WERI-Rb-1 (cell line): Measurements from ENCODE around the gene NPHP4.

Experiments
- DNase-seq: peaks from one replicate; pipeline ENCODE4 v3.0.0-alpha.2; 2020
- H3K27ac ChIP-seq: fragments of 250-450 bp; sonication (Bioruptor Pico); 2 replicates; pipeline ENCODE4 v1.5.1; 2020; ENCODE audit warnings: mild to moderate bottlenecking, moderate library complexity
- H3K27me3 ChIP-seq: fragments of 250-450 bp; sonication (Bioruptor Pico); 2 replicates; pipeline ENCODE4 v1.5.1; 2021; ENCODE audit warnings: mild to moderate bottlenecking, low read depth, moderate library complexity; ENCODE audit not compliant: insufficient read depth, severe bottlenecking
- H3K36me3 ChIP-seq: fragments of 250-450 bp; sonication (Bioruptor Pico); 2 replicates; pipeline ENCODE4 v1.5.1; 2020; ENCODE audit warnings: mild to moderate bottlenecking, moderate library complexity
- H3K4me3 ChIP-seq: 2 replicates; pipeline ENCODE4 v1.5.1; 2011; ENCODE audit warnings: low read depth, mild to moderate bottlenecking, control low read depth, low read length
- H3K9me3 ChIP-seq: fragments of 250-450 bp; sonication (Bioruptor Pico); 2 replicates; pipeline ENCODE4 v1.5.1; 2021; ENCODE audit warnings: mild to moderate bottlenecking, moderate library complexity; ENCODE audit not compliant: severe bottlenecking
- CTCF ChIP-seq: IDR thresholded peaks from 2 replicates; pipeline ENCODE4 v1.5.1; 2011; ENCODE audit warnings: low read depth, mild to moderate bottlenecking, control low read depth, inconsistent platforms, low read length

The NPHP4 gene

GRCh38 chr1:5947071-5947821, 45.0 kb downstream of the NPHP4 start:
- no peak overlapping the region for H3K27ac ChIP-seq
- peaks cover 16% of the 10 kb centered on the region for H3K36me3 ChIP-seq
- no peak for DNase-seq
- H3K4me3 ChIP-seq = no peak overlapping the region
- no peaks in the 10 kb centered on the region for H3K27me3 ChIP-seq
- TF ChIP-seq CTCF = no peak
- H3K9me3 ChIP-seq = no peaks in the 10 kb centered on the region

- Histone ChIP-seq H3K4me3 (no peak overlapping the region), H3K9me3 (no peaks in the 10 kb centered on the region), H3K27ac (no peak overlapping the region), H3K36me3 (peaks cover 5% of the 10 kb centered on the region), H3K27me3 (no peaks in the 10 kb centered on the region)
- no peak for DNase-seq
- no peak for TF ChIP-seq CTCF
These were observed 46.8 kb downstream of the NPHP4 start for GRCh38 chr1:5945445-5945844.

- H3K4me3 ChIP-seq = no peak overlapping the region
- DNase-seq = no peak
- no peak for TF ChIP-seq CTCF
- no peaks in the 10 kb centered on the region for H3K9me3 ChIP-seq
- no peaks in the 10 kb centered on the region for H3K27me3 ChIP-seq
- H3K27ac ChIP-seq = no peak overlapping the region
- H3K36me3 ChIP-seq = peaks cover 5% of the 10 kb centered on the region
These were observed 47.4 kb downstream of the NPHP4 start for GRCh38 chr1:5944843-5945167.

- Histone ChIP-seq H3K27me3 (no peaks in the 10 kb centered on the region), H3K4me3 (no peak overlapping the region), H3K36me3 (peaks cover 5% of the 10 kb centered on the region), H3K9me3 (no peaks in the 10 kb centered on the region), H3K27ac (no peak overlapping the region)
- no peak for DNase-seq
- TF ChIP-seq CTCF = no peak
These were observed 47.9 kb downstream of the NPHP4 start for GRCh38 chr1:5944154-5944842.

- DNase-seq = no peak
- H3K27ac ChIP-seq = no peak overlapping the region
- no peaks in the 10 kb centered on the region for H3K9me3 ChIP-seq
- no peak for TF ChIP-seq CTCF
- peaks cover 5% of the 10 kb centered on the region for H3K36me3 ChIP-seq
- no peak overlapping the region for H3K4me3 ChIP-seq
- no peaks in the 10 kb centered on the region for H3K27me3 ChIP-seq
These were observed 48.7 kb downstream of the NPHP4 start for GRCh38 chr1:5943343-5944124.
